ENCODE results near the gene PRXL2A.

PRXL2A gene

GRCh38 chr10:80365510-80365909, 42.8 kb upstream of the PRXL2A start (continued):
- TF ChIP-seq ZNF560 (tag by site-specific recombination; IDR thresholded peaks at IDR 0.05; ENCODE audit: borderline replicate concordance) = no peak

DNA sequence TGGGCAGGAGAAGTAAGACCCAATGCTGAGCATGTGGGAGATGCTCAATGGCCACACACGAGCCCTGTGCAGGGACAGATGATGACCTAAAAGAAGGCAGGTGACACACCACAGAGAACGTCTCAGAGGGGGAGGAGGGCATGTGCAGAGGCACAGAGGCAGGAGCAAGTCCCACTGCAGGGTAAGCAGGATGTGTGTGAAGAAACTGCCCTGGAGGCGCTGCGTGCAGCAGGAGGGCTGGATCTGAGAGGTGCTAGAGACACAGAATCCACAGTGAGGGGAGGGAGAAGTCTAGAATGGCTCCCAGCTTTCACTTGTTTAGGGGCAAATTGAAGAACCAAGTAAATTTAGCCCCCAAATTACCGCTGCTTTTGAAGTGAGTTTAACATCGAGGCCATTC, 36.9 kb upstream of the PRXL2A start:
- H3K9me3 ChIP-seq (ENCODE audit: control insufficient read depth, insufficient read depth, low read depth, low read length) = no peaks in the 10 kb centered on the region
- no peaks in the 10 kb centered on the region for H3K4me1 ChIP-seq (ENCODE audit: control insufficient read depth, insufficient read depth, low read length)
- H3K36me3 ChIP-seq (ENCODE audit: control insufficient read depth in 2 of 2, insufficient read depth in 1 of 2, low read length in 2 of 2) = no peaks in the 10 kb centered on the region
- no peak overlapping the region for H3K4me3 ChIP-seq (ENCODE audit: low read depth, low read length)
- ChIA-PET CTCF (no interaction called here), POLR2A (no interaction called here)
- no peak overlapping the region for H3K27ac ChIP-seq (ENCODE audit: extremely low read depth, low read depth, low read length)
- TF ChIP-seq PRDM1 (tag by site-specific recombination; IDR thresholded peaks at IDR 0.05) (no peak), ZSCAN4 (tag by site-specific recombination; IDR thresholded peaks at IDR 0.05) (no peak), ZNF677 (tag by site-specific recombination; IDR thresholded peaks at IDR 0.05) (no peak)

GRCh38 chr10:80372675-80373074, 35.7 kb upstream of the PRXL2A start:
- CTCF ChIA-PET = no interaction called here
- H3K4me1 ChIP-seq (ENCODE audit: control insufficient read depth, insufficient read depth, low read length) = no peaks in the 10 kb centered on the region
- H3K4me3 ChIP-seq (ENCODE audit: low read depth, low read length) = no peak overlapping the region
- no peaks in the 10 kb centered on the region for H3K9me3 ChIP-seq (ENCODE audit: control insufficient read depth, insufficient read depth, low read depth, low read length)
- POLR2A ChIA-PET = no interaction called here
- H3K36me3 ChIP-seq (ENCODE audit: control insufficient read depth in 2 of 2, insufficient read depth in 1 of 2, low read length in 2 of 2) = no peaks in the 10 kb centered on the region
- no peak overlapping the region for H3K27ac ChIP-seq (ENCODE audit: extremely low read depth, low read depth, low read length)
- TF ChIP-seq ZBTB44 (tag by site-specific recombination; IDR thresholded peaks at IDR 0.05) = no peak
- TF ChIP-seq ZNF202 (tag by site-specific recombination; IDR thresholded peaks at IDR 0.05; ENCODE audit: borderline replicate concordance) = no peak
- no peak for TF ChIP-seq OVOL3 (tag by site-specific recombination; IDR thresholded peaks at IDR 0.05)
- TF ChIP-seq KLF7 (tag by site-specific recombination; IDR thresholded peaks at IDR 0.05; ENCODE audit: borderline replicate concordance) = no peak
- TF ChIP-seq PRDM1 (tag by site-specific recombination; IDR thresholded peaks at IDR 0.05) = no peak
- no peak for TF ChIP-seq KLF16 (tag by site-specific recombination; IDR thresholded peaks at IDR 0.05)
- TF ChIP-seq ZNF596 (tag by site-specific recombination; IDR thresholded peaks at IDR 0.05) = no peak
- no peak for TF ChIP-seq ZNF544 (tag by site-specific recombination; IDR thresholded peaks at IDR 0.05)
- TF ChIP-seq ZNF571 (tag by site-specific recombination; IDR thresholded peaks at IDR 0.05) = no peak
- TF ChIP-seq, protein P1, sequence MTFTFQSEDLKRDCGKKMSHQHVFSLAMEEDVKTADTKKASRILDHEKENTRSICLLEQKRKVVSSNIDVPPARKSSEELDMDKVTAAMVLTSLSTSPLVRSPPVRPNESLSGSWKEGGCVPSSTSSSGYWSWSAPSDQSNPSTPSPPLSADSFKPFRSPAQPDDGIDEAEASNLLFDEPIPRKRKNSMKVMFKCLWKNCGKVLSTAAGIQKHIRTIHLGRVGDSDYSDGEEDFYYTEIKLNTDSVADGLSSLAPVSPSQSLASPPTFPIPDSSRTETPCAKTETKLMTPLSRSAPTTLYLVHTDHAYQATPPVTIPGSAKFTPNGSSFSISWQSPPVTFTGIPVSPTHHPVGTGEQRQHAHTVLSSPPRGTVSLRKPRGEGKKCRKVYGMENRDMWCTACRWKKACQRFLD (tag by site-specific recombination; IDR thresholded peaks at IDR 0.05) = no peak
- TF ChIP-seq EGR2 (tag by site-specific recombination; IDR thresholded peaks at IDR 0.05; ENCODE audit: low read depth) = no peak
- TF ChIP-seq ZNF785 (tag by site-specific recombination; IDR thresholded peaks at IDR 0.05) = no peak
- no peak for TF ChIP-seq ZSCAN23 (tag by site-specific recombination; IDR thresholded peaks at IDR 0.05)

- H3K4me1 ChIP-seq (ENCODE audit: control insufficient read depth, insufficient read depth, low read length) = no peaks in the 10 kb centered on the region
- H3K27ac ChIP-seq (ENCODE audit: extremely low read depth, low read depth, low read length) = no peak overlapping the region
- no peak overlapping the region for H3K4me3 ChIP-seq (ENCODE audit: low read depth, low read length)
- ChIA-PET CTCF (no interaction called here), POLR2A (no interaction called here)
- H3K36me3 ChIP-seq (ENCODE audit: control insufficient read depth in 2 of 2, insufficient read depth in 1 of 2, low read length in 2 of 2) = no peaks in the 10 kb centered on the region
- H3K9me3 ChIP-seq (ENCODE audit: control insufficient read depth, insufficient read depth, low read depth, low read length) = no peaks in the 10 kb centered on the region
- no peak for TF ChIP-seq HIC1 (tag by site-specific recombination; IDR thresholded peaks at IDR 0.05)
- TF ChIP-seq ZNF629 (tag by site-specific recombination; IDR thresholded peaks at IDR 0.05) = no peak
- TF ChIP-seq, protein P2, sequence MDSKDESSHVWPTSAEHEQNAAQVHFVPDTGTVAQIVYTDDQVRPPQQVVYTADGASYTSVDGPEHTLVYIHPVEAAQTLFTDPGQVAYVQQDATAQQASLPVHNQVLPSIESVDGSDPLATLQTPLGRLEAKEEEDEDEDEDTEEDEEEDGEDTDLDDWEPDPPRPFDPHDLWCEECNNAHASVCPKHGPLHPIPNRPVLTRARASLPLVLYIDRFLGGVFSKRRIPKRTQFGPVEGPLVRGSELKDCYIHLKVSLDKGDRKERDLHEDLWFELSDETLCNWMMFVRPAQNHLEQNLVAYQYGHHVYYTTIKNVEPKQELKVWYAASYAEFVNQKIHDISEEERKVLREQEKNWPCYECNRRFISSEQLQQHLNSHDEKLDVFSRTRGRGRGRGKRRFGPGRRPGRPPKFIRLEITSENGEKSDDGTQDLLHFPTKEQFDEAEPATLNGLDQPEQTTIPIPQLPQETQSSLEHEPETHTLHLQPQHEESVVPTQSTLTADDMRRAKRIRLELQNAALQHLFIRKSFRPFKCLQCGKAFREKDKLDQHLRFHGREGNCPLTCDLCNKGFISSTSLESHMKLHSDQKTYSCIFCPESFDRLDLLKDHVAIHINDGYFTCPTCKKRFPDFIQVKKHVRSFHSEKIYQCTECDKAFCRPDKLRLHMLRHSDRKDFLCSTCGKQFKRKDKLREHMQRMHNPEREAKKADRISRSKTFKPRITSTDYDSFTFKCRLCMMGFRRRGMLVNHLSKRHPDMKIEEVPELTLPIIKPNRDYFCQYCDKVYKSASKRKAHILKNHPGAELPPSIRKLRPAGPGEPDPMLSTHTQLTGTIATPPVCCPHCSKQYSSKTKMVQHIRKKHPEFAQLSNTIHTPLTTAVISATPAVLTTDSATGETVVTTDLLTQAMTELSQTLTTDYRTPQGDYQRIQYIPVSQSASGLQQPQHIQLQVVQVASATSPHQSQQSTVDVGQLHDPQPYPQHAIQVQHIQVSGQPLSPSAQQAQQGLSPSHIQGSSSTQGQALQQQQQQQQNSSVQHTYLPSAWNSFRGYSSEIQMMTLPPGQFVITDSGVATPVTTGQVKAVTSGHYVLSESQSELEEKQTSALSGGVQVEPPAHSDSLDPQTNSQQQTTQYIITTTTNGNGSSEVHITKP (tag by site-specific recombination; IDR thresholded peaks at IDR 0.05) = no peak
- TF ChIP-seq, protein P3, sequence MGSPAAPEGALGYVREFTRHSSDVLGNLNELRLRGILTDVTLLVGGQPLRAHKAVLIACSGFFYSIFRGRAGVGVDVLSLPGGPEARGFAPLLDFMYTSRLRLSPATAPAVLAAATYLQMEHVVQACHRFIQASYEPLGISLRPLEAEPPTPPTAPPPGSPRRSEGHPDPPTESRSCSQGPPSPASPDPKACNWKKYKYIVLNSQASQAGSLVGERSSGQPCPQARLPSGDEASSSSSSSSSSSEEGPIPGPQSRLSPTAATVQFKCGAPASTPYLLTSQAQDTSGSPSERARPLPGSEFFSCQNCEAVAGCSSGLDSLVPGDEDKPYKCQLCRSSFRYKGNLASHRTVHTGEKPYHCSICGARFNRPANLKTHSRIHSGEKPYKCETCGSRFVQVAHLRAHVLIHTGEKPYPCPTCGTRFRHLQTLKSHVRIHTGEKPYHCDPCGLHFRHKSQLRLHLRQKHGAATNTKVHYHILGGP (tag by site-specific recombination; IDR thresholded peaks at IDR 0.05) = no peak
Observed at GRCh38 chr10:80373502-80373901, 34.8 kb upstream of the PRXL2A start.
